Fibroblast of lung (primary cell): Measurements from ENCODE around the gene OCA2. TPM values are rescaled to one million over a fixed set of nuclear protein-coding genes. Genes with fewer than 3 reads are reported as not detected.

Experiments
- DNase-seq, 2 donors: peaks; one replicate each; pipeline versions ENCODE4 v3.0.0 to v3.0.0-alpha.2; 2010; ENCODE audit warnings: low read depth in 2 of 2
- H2AFZ ChIP-seq: 2 replicates; pipeline ENCODE4 v1.5.1; 2012; ENCODE audit warnings: low read length, control low read depth, inconsistent platforms
- H3K27ac ChIP-seq: 2 replicates; pipeline ENCODE4 v1.5.1; 2011; ENCODE audit warnings: low read length, control low read depth; ENCODE audit not compliant: insufficient read depth
- H3K27me3 ChIP-seq: 2 replicates; pipeline ENCODE4 v1.5.1; 2011; ENCODE audit warnings: mild to moderate bottlenecking, low read length; ENCODE audit not compliant: control insufficient read depth, insufficient read depth
- H3K36me3 ChIP-seq: 2 replicates; pipeline ENCODE4 v1.5.1; 2011; ENCODE audit warnings: low read length; ENCODE audit not compliant: control insufficient read depth, insufficient read depth
- H3K4me1 ChIP-seq: 2 replicates; pipeline ENCODE4 v1.5.1; 2011; ENCODE audit warnings: low read length; ENCODE audit not compliant: control insufficient read depth, insufficient read depth; ENCODE audit errors: extremely low read depth
- H3K4me2 ChIP-seq: 2 replicates; pipeline ENCODE4 v1.5.1; 2011; ENCODE audit warnings: low read length, control low read depth; ENCODE audit not compliant: insufficient read depth; ENCODE audit errors: extremely low read depth
- H3K4me3 ChIP-seq, 4 experiments: fragments of 200-600 bp in 1 of 4; sonication (generic) in 1 of 4; replicated peaks in 1 of 4; 2 replicates each; pipeline ENCODE4 v1.5.1; 2011 to 2016; ENCODE audit warnings: low read length in 4 of 4, low read depth in 3 of 4, mild to moderate bottlenecking in 3 of 4, control low read depth in 2 of 4, inconsistent platforms in 1 of 4, mixed read lengths in 1 of 4; ENCODE audit not compliant: insufficient read depth in 1 of 4; ENCODE audit errors: control extremely low read depth in 1 of 4
- H3K79me2 ChIP-seq: 2 replicates; pipeline ENCODE4 v1.5.1; 2012; ENCODE audit warnings: mild to moderate bottlenecking, low read length, inconsistent platforms; ENCODE audit not compliant: control insufficient read depth, insufficient read depth
- H3K9ac ChIP-seq: 2 replicates; pipeline ENCODE4 v1.5.1; 2011; ENCODE audit warnings: mild to moderate bottlenecking, low read length, control low read depth; ENCODE audit not compliant: insufficient read depth
- H3K9me3 ChIP-seq: 2 replicates; pipeline ENCODE4 v1.5.1; 2012; ENCODE audit warnings: low read depth, low read length; ENCODE audit not compliant: control insufficient read depth, insufficient read depth
- H4K20me1 ChIP-seq: 2 replicates; pipeline ENCODE4 v1.5.1; 2011; ENCODE audit warnings: low read length; ENCODE audit not compliant: control insufficient read depth, insufficient read depth; ENCODE audit errors: extremely low read depth
- CTCF ChIP-seq, 2 donors: IDR thresholded peaks in 1 of 2; conservative IDR thresholded peaks in 1 of 2; 1 replicate in 1 of 2; 2 replicates in 1 of 2; pipeline ENCODE4 v1.5.1; 2011 to 2012; ENCODE audit warnings: low read length in 2 of 2, control low read depth in 1 of 2, inconsistent platforms in 1 of 2, low read depth in 1 of 2, mild to moderate bottlenecking in 1 of 2
- EZH2 ChIP-seq: IDR thresholded peaks from 2 replicates; pipeline ENCODE4 v1.5.1; 2012; ENCODE audit warnings: low read length, control low read depth, mild to moderate bottlenecking; ENCODE audit errors: missing control alignments
- polyA plus RNA-seq, 2 donors: library from polyadenylated mRNA; depleted of rRNA in 1 of 2; stranded (reverse) in 1 of 2; unstranded in 1 of 2; fragments of >200 nt; gene quantifications; 2 replicates each; pipeline ENCODE4 v1.2.1, GENCODE V29; 2011 to 2012; ENCODE audit warnings: missing spikeins in 1 of 2
- total RNA-seq: library from RNA; depleted of rRNA; stranded (reverse); fragments of >200 nt; gene quantifications from 2 replicates; pipeline ENCODE4 v1.2.1, GENCODE V29; 2014

Gene OCA2
- total and polyA plus RNA-seq, 2 donors (not counting 1 experiment from before 2014, with no cell fraction given), result not detected

DNA sequence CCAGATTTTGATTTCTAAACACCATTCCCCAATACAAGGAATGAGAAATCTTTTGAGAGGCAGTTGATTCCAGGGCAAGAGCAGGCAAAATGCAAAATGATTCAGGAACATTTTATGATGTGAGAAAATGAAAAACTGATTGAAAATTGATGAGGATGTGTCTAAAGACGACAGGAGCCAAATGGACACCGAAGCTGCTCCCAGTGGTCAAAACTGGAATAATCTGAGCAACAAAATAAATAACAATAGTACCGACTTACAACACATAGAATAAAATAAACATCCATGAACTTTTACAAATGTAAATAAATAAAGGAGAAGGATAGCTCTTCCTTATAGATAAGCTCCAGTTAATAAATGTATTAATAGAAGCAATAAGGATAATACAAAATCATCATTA, 186.8 kb downstream of the OCA2 start:
- TF ChIP-seq CTCF (conservative IDR thresholded peaks at IDR 0.05 in 1 of 2, IDR thresholded peaks at IDR 0.05 in 1 of 2; ENCODE audit: low read depth in 1 of 2, low read length in 2 of 2) (no peak), EZH2 (no peak)
- H3K4me1 ChIP-seq, result no peaks in the 10 kb centered on the region
- DNase-seq, result no peak
- H3K36me3 ChIP-seq, result no peaks in the 10 kb centered on the region
- no peaks in the 10 kb centered on the region for H4K20me1 ChIP-seq
- H3K9me3 ChIP-seq, result no peaks in the 10 kb centered on the region
- H3K27ac ChIP-seq, result no peak overlapping the region
- no peaks in the 10 kb centered on the region for H3K27me3 ChIP-seq
- no peak overlapping the region for H3K9ac ChIP-seq
- H3K79me2 ChIP-seq, result no peaks in the 10 kb centered on the region
- H3K4me2 ChIP-seq, result no peak overlapping the region
- no peak overlapping the region for H3K4me3 ChIP-seq
- H2AFZ ChIP-seq, result no peak overlapping the region

GRCh38 chr15:27906802-27907201, 192.3 kb downstream of the OCA2 start:
- Histone ChIP-seq H3K9me3 (no peaks in the 10 kb centered on the region), H3K79me2 (no peaks in the 10 kb centered on the region), H3K36me3 (no peaks in the 10 kb centered on the region), H3K4me1 (no peaks in the 10 kb centered on the region), H3K27me3 (no peaks in the 10 kb centered on the region), H3K9ac (no peak overlapping the region), H3K4me2 (no peak overlapping the region), H2AFZ (no peak overlapping the region), H3K27ac (no peak overlapping the region), H3K4me3 (no peak overlapping the region), H4K20me1 (no peaks in the 10 kb centered on the region)
- no peak for DNase-seq
- no peak for TF ChIP-seq EZH2
- no peak for TF ChIP-seq CTCF (conservative IDR thresholded peaks at IDR 0.05 in 1 of 2, IDR thresholded peaks at IDR 0.05 in 1 of 2; ENCODE audit: low read depth in 1 of 2, low read length in 2 of 2)

DNA sequence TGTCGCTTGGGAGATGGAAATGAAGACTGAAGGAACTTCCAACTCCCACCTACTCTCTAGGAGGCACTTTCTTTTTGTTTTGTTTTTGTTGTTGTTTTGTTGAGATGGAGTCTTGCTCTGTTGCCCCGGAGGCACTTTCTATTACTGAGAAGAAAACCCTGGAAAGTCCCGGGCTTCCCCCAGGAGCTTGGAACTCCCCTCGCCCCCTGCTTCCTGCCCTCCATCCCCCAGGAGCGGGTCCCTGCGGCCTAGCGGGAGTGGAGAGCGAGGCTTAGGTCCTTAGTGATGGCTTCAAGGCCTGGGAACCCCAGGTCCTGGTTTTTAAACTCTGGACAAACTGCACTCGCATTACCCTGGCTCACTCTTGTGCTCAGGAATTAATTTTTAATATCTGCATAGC, 195.7 kb downstream of the OCA2 start:
- Histone ChIP-seq H3K36me3 (no peaks in the 10 kb centered on the region), H3K4me3 (no peak overlapping the region), H3K79me2 (no peaks in the 10 kb centered on the region), H3K27me3 (no peaks in the 10 kb centered on the region), H3K9me3 (no peaks in the 10 kb centered on the region), H3K4me2 (no peak overlapping the region), H4K20me1 (no peaks in the 10 kb centered on the region), H3K9ac (no peak overlapping the region), H2AFZ (no peak overlapping the region), H3K4me1 (no peaks in the 10 kb centered on the region), H3K27ac (no peak overlapping the region)
- no peak for DNase-seq
- TF ChIP-seq CTCF (conservative IDR thresholded peaks at IDR 0.05 in 1 of 2, IDR thresholded peaks at IDR 0.05 in 1 of 2; ENCODE audit: low read depth in 1 of 2, low read length in 2 of 2) (no peak), EZH2 (no peak)
